Measurements from ENCODE around the gene PNPLA8. TPM values are rescaled to one million over a fixed set of nuclear protein-coding genes. Genes with fewer than 3 reads are reported as not detected.

Gene PNPLA8
- total RNA-seq, 2 donors from 2014 or later, result 14.1 to 28.8 TPM

DNA sequence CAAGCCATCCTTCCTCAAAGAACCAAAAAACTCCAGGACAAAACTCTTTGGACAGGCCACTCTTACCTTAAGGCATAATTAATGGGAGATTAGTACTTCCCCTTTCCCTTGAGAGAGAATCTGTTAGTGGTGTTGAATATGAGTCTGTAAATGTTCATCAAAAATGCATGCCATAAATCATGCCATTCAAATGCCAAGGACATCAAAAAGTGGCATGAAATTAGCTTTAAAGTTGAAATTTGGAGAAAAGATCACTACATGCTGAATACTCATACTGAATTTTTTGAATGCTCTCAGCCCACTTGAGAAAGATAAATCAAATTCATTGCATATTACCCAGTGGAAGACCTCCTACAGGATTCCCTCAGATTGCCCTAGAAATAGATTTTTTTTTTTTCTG is 76.4 kb downstream of the PNPLA8 start:
- Histone ChIP-seq H3K36me3 (no peaks in the 10 kb centered on the region), H3K4me3 (no peak overlapping the region), H3K4me1 (no peaks in the 10 kb centered on the region), H3K9ac (ENCODE audit: low read depth in 2 of 2, low read length in 2 of 2) (no peak overlapping the region), H3K27me3 (peaks cover 7% of the 10 kb centered on the region), H3K9me3 (no peaks in the 10 kb centered on the region), H3K27ac (no peak overlapping the region)
- TF ChIP-seq, protein P1, sequence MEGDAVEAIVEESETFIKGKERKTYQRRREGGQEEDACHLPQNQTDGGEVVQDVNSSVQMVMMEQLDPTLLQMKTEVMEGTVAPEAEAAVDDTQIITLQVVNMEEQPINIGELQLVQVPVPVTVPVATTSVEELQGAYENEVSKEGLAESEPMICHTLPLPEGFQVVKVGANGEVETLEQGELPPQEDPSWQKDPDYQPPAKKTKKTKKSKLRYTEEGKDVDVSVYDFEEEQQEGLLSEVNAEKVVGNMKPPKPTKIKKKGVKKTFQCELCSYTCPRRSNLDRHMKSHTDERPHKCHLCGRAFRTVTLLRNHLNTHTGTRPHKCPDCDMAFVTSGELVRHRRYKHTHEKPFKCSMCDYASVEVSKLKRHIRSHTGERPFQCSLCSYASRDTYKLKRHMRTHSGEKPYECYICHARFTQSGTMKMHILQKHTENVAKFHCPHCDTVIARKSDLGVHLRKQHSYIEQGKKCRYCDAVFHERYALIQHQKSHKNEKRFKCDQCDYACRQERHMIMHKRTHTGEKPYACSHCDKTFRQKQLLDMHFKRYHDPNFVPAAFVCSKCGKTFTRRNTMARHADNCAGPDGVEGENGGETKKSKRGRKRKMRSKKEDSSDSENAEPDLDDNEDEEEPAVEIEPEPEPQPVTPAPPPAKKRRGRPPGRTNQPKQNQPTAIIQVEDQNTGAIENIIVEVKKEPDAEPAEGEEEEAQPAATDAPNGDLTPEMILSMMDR (IDR thresholded peaks at IDR 0.05), result no peak
- DNase-seq, result no peak
- intact Hi-C loops (cut with DNase I), result no loop called here

DNA sequence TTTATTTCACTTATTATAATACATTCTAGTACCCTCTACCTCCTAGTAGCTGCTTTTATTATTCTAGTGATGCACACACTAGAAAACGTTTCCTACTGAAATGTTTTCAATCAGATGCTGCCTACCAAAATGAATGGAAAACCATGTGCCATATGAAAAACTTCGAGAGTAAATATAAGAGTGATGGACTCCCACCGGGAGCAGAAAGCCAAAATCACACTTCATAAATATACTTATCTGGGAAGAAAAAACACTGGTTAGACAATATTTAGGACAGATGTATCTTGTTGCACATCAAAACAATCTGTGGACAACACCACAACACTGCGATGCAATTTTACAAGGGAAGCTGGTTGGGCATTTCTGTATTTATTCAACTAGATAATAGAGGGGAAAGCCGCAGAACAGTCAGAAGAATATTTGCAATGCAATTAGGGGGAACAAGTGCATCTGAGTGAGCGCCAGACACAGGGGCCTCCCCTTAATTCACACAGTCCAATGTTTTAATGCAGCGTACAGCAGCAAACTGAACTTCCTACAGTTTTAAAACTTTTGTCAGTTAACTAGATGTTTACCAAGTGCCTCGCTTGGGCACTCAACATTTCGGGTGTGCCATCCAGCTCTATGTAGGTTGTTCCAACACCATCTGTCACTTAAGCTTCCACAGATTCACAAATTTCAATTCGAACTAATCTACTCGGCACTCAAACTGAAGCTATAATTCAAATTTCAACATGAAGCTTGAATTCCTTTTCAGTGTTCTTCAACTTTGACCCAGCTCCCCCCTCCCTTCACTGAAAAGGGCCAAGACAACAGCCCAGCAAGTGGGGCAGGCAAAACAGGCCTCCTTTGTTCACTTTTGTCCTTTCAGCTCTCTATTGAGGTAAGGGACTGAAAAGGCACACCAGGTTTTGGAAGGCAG is 77.1 kb downstream of the PNPLA8 start:
- H3K27ac ChIP-seq, result no peak overlapping the region
- H3K9me3 ChIP-seq, result no peaks in the 10 kb centered on the region
- TF ChIP-seq, protein P1 (IDR thresholded peaks at IDR 0.05), result no peak
- H3K4me3 ChIP-seq, result no peak overlapping the region
- no peak for DNase-seq
- no peaks in the 10 kb centered on the region for H3K36me3 ChIP-seq
- H3K4me1 ChIP-seq, result no peaks in the 10 kb centered on the region
- H3K27me3 ChIP-seq, result peaks cover under 1% of the 10 kb centered on the region
- no peak overlapping the region for H3K9ac ChIP-seq (ENCODE audit: low read depth in 2 of 2, low read length in 2 of 2)
- intact Hi-C loops (cut with DNase I), result no loop called here

DNA sequence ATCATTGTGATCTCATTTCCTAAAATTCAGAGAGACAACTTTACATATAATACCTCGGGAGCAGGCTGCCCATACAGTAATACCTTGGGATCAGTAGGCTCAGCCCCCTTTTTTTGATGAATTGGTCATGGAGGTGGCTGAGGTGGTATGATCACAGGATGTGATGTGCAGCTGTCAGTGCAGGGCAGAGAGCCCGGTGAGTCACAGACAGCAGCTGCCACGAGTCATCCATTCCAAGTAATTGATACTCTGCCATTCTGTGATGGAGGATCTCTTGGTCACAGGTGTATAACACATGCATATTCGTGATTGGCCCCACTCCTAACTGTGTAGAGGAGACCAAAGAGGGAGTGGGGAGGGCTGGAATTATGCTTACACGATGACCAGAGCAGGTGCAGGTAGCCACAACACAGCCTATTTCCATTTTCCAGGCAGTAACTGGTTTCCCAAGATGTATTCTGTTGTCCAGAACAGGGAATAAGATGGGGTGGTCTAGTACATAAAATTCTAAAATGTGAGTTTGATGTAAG is 83.8 kb downstream of the PNPLA8 start:
- intact Hi-C loops (cut with DNase I), result no loop called here
- TF ChIP-seq, protein P1 (IDR thresholded peaks at IDR 0.05), result no peak
- Histone ChIP-seq H3K4me3 (no peak overlapping the region), H3K9ac (ENCODE audit: low read depth in 2 of 2, low read length in 2 of 2) (no peak overlapping the region), H3K4me1 (no peaks in the 10 kb centered on the region), H3K27me3 (no peaks in the 10 kb centered on the region), H3K27ac (no peak overlapping the region), H3K9me3 (no peaks in the 10 kb centered on the region), H3K36me3 (no peaks in the 10 kb centered on the region)
- DNase-seq, result no peak

DNA sequence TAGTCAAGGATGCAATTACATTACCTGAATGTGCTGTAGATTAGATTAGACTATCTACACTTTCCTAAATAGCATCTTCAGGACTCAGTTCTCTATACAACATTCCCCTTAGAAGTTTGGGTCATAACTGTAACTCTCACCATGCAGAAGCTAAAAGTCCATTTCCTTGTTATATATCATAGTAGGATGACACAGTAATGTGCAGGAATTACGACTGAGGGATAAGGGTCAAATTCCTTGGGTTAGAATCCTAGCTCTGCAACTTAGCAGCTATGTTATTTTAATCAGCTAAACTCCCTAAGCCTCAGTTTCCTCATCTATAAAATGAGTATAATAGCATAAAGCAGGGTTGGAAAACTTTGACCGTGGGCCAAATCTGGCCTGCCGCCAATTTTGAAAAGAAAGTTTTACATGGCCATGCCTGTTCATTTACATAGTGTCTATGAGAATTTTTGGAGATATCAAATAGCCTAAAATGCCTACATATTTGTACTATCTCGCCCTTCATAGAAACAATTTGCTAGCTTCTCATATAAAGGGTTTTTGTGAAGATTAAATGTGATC is 84.5 kb downstream of the PNPLA8 start:
- no peaks in the 10 kb centered on the region for H3K36me3 ChIP-seq
- H3K9ac ChIP-seq (ENCODE audit: low read depth in 2 of 2, low read length in 2 of 2), result no peak overlapping the region
- TF ChIP-seq, protein P1 (IDR thresholded peaks at IDR 0.05), result no peak
- no peaks in the 10 kb centered on the region for H3K27me3 ChIP-seq
- H3K4me3 ChIP-seq, result no peak overlapping the region
- no peaks in the 10 kb centered on the region for H3K9me3 ChIP-seq
- no peaks in the 10 kb centered on the region for H3K4me1 ChIP-seq
- DNase-seq, result no peak
- intact Hi-C loops (cut with DNase I), result no loop called here
- H3K27ac ChIP-seq, result no peak overlapping the region

DNA sequence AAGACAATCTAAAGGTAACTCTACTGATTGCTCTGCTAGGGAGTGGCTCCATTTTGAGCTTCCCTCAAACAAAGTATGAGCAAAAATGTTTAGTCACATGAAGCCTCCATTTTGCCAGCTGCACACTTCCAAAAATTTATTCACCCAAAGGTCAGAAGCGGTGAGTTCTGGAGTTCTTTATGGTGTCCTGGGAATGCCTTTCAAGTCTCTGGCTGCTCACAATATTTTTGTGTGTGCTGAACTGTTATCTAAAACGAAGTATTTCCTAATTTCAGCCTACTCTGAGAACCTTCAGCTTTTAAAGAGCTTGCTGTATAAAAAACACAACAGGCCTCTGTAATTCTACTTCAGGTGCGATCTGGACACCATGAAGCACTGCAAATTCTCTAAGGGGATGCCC is 85.3 kb downstream of the PNPLA8 start:
- intact Hi-C loops (cut with DNase I), result no loop called here
- TF ChIP-seq, protein P1 (IDR thresholded peaks at IDR 0.05), result no peak

More for the DNA sequence above, 85.3 kb downstream of the PNPLA8 start:
- Histone ChIP-seq H3K4me3 (no peak overlapping the region), H3K27me3 (no peaks in the 10 kb centered on the region), H3K4me1 (no peaks in the 10 kb centered on the region), H3K27ac (no peak overlapping the region), H3K9me3 (no peaks in the 10 kb centered on the region), H3K9ac (ENCODE audit: low read depth in 2 of 2, low read length in 2 of 2) (no peak overlapping the region), H3K36me3 (no peaks in the 10 kb centered on the region)
- DNase-seq, result no peak

Measured in colonic mucosa (tissue), 4 donors.